Inferior parietal cortex (tissue), 1 donor: Measurements from ENCODE around the gene AGER.
"Not testable (repeated sequence)": the region's sequence is repeated elsewhere in the genome, so short reads cannot be mapped to it uniquely, and the experiment has no call there.

Experiments used
- DNase-seq: peaks from one replicate; pipeline ENCODE4 v3.0.0-alpha.2; 2016; ENCODE audit errors: extremely low spot score

The AGER gene

GRCh38 chr6:32198866-32199265, 14.8 kb upstream of the AGER start:
- DNase-seq = no peak

GRCh38 chr6:32198345-32198696, 14.3 kb upstream of the AGER start:
- DNase-seq = no peak

GRCh38 chr6:32196682-32197616, 12.9 kb upstream of the AGER start:
- DNase-seq = no peak

GRCh38 chr6:32195902-32196681, 12.0 kb upstream of the AGER start:
- peak; percentile 91 for DNase-seq

- peak; percentile 98 for DNase-seq
Measured at GRCh38 chr6:32195652-32195901, 11.5 kb upstream of the AGER start.

GRCh38 chr6:32194825-32195651, 11.0 kb upstream of the AGER start:
- peak; percentile 65 for DNase-seq

GRCh38 chr6:32194388-32194787, 10.3 kb upstream of the AGER start:
- no peak for DNase-seq

GRCh38 chr6:32193096-32193495, 9.0 kb upstream of the AGER start:
- not testable (repeated sequence) for DNase-seq

GRCh38 chr6:32192608-32193039, 8.6 kb upstream of the AGER start, which contains the start of gene GPSM3:
TSS of gene GPSM3 (minus strand) at chr6:32192643. CDS start at chr6:32192513, 130 bp downstream.
- DNase-seq = no peak

GRCh38 chr6:32191696-32192607, 7.9 kb upstream of the AGER start:
- no peak for DNase-seq

GRCh38 chr6:32190911-32191677, 7.0 kb upstream of the AGER start:
- no peak for DNase-seq

GRCh38 chr6:32190054-32190851, 6.2 kb upstream of the AGER start, which contains the start of gene PBX2:
TSS of gene PBX2 (minus strand) at chr6:32190202. CDS start at chr6:32189915, 287 bp downstream.
- DNase-seq = peak; percentile 77

GRCh38 chr6:32189742-32190053, 5.6 kb upstream of the AGER start:
- no peak for DNase-seq

GRCh38 chr6:32189069-32189741, 5.2 kb upstream of the AGER start:
- no peak for DNase-seq

GRCh38 chr6:32188381-32189068, 4.5 kb upstream of the AGER start:
- no peak for DNase-seq

- not testable (repeated sequence) for DNase-seq
Measured at GRCh38 chr6:32187725-32188380, 3.8 kb upstream of the AGER start.

GRCh38 chr6:32187009-32187709, 3.1 kb upstream of the AGER start:
- DNase-seq = no peak
